Measurements from ENCODE around the gene DGKI.
A peak's percentile ranks its signal among the peaks of the same experiment; 100 is the strongest.

The DGKI gene

DNA sequence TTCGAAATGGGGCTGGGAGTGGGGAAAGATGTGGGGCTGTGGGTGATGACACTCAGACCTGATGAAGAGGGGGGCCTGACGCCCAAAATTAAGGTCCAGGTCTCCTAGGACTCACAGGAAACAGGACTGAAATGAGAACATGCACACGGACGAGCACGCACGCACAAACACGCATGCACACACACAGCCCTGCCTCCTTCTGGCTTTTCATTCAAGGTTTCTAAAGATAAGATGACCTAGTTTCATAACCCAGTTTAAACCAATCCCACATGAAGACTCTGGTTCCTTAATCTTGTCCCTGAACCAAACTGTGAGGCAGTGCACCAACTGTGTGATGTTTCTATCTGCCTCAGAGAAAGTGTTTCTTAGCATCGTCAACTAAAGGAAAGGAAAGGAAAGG, 162.0 kb downstream of the DGKI start:
- DNase-seq = no peak

- no peak for DNase-seq
Observed at GRCh38 chr7:137684316-137684715, 162.5 kb downstream of the DGKI start.

GRCh38 chr7:137682596-137682995, 164.2 kb downstream of the DGKI start:
- no peak for DNase-seq

DNA sequence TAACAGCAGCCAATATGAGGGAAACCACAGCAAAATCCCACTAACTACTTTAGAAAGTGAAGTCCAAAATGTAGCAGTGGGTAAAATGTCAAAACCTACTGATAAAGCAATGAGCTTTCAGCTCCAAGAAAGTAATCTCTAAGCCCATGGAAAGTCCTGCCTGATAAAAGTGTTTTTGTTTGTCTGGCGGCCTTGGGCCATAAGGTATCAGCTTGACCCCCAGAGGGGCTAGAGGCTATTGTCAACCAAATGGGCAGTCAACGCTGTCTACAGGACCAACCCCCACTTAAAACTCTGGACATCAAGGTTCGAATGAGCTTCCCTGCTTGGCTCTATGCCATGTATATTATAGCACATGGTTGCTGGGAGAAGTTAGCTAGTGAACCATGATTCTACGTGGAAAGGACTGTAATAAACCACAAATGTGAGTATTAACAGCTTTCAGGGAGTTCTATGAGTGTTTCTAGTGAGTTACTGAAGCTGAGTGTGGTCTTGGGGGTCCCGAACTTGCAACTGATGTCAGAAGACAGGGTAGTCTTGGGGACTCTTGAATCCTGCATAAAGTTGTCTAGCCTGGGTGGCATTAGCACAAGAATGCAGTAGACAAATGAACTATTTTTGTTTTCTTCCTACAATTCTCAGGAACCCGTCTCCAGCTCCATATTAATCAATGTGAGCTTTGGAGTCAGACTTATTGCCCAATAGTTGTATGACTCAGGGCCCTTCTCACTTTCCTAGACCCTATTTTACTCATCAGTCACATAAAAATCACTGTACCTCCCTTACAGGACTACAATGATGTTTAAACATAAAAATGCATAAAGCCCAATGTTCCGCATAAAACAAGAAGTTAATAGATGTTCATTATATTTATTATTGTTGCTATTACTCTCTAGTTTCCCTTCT, 164.9 kb downstream of the DGKI start:
- DNase-seq = no peak

DNA sequence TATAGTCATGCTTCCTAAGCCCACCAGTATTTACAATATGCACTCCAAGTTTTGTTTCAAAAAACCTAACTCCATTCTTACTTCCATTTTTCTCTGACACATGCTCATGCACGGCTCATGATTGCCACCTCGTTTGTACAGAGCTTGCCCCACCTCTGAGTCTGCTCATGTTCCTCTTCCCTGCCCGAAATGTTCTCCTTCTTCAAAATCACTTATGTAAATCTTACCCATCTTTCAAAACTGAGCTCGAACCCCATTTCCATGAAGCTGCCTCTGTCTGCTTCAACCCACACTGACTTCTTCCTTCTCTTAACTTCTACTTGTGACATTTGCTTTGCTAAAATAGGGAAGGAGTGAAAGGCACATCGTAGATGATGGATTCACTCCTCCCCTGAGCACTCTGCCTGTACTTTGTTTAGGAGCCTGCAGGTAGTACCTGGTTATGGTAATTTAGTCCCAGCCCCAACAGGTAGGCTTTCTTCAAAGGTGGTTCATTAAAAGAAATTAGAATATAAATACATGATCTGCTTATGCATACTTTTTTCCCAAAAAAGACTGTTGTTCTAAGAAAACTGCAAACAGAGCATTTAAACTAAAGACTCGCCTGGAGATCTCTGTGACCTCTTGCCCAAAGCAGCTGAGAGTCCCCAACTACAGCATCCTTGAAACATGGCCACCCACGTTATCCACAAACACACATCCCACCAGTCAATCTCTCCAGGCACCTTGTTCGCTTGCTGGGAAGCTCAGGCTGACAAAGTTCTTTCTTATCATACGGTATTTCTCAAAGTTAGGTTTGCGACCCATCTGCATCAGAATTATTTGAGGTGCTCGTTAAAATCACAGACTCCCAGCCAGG, 172.0 kb downstream of the DGKI start:
- no peak for DNase-seq

DNA sequence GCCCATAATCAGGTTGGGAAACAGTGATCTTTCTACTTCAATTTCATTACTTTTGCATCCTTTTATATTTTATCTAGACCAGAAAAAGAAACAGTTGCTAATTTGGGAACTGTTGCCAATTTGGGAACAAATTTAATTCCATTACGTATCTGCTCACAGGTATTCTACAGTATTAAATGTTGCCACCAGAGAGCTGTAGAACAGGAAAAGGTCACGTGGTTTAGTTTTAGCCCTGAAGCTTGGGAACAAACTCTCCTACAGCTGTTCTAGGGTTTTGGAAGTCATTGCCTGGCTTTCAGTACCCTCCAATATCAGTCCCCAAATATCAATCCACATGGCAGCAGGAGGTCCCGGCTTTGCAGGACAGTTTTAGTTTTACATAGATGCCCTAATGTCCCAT, 172.7 kb downstream of the DGKI start:
- DNase-seq = no peak

- DNase-seq = no peak
Observed at GRCh38 chr7:137671920-137672319, 174.9 kb downstream of the DGKI start.

- no peak for DNase-seq
Observed at GRCh38 chr7:137670222-137671064, 176.3 kb downstream of the DGKI start.

GRCh38 chr7:137669706-137670105, 177.1 kb downstream of the DGKI start:
- no peak for DNase-seq

DNA sequence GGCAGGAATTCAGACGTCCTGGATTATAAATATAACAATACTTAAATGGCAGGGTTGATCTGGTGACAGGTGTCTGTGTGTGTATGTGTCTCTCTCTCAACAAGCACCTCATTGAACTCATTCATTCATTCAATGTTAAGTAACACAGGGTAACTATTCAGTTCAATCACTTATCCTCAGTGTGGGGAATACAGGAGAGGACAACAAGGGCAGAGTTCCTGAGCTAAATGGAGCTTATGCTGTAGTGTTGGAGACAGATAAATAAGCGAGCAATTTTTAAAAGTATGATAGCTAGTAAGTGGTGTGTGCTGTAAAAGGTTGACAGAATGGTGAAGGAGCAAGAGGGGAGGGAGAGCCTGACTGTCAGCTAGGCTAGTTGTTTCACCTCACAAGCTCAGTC, 178.4 kb downstream of the DGKI start:
- no peak for DNase-seq

DNA sequence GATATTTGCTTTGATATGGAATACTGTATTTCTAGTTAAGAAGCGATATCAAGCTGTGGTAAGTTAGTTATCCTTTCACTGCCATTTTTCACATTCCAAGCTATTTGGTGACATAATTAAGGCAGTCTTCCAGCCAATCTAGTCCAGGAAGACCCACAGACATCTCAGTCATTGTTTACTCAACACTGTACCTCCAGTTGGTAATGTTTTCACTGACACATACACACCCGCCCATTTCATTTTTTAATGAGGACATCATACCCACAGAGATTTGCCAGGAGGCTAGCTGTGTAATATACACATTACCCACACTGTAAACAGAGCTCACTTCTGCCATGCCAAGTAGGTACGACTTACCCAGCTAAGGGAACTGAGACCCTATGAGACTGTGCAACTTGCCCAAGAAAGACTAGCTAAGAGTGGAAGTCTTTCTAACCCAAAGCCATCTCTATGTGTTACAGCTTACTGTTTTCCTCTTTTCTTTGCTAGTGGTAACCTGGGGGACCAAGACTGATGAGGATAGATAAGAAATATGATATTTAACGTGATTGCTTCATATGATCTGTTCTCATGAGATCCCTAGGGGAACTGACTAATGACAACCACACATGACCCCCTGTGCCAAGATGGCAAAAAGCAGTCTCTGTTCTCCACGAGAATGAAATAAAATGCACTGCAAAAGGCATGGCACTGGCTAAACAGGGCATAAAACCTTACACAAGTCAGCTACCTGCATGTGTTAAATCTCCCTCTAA, 179.0 kb downstream of the DGKI start:
- no peak for DNase-seq

- no peak for DNase-seq
Observed at GRCh38 chr7:137664846-137665245, 181.9 kb downstream of the DGKI start.

GRCh38 chr7:137661634-137662033, 185.1 kb downstream of the DGKI start:
- DNase-seq = no peak

DNA sequence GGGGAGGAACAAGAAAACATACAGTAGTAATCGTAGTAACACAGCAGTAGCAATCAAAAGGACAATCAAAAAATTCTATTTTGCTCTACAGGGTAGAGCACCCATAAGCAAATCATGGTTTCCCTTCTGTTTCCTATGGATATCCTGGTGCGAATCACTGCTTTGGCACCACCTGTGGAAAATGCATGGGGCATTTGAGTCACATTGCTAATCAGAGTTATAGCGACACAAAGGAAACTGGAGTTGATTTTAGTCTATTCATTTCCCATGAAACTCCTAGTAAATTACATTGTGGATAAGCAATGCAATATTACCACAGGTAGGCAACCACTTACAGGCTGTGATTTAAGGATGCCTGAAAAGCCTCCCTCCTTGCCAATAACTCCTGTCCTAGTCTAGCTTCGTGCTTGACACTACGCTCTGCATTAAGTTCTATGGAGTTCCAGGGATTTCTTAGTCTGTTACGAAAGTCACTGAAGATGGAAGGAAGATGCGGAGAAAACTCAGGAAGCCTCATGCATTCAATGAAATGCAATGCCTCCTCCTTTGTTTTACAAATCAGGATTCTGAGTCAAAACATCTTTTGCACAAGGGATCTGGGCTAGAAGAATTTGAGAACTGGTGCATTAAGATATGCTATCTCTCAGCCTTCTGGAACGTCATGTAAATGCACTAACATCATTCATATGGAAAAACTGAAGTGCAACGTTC, 188.4 kb downstream of the DGKI start:
- no peak for DNase-seq

GRCh38 chr7:137657476-137658189, 189.1 kb downstream of the DGKI start:
- DNase-seq = no peak

GRCh38 chr7:137656850-137657232, 189.9 kb downstream of the DGKI start:
- DNase-seq = no peak

GRCh38 chr7:137656227-137656849, 190.4 kb downstream of the DGKI start:
- DNase-seq = peak; percentile 86

- DNase-seq = no peak
Observed at GRCh38 chr7:137655804-137656203, 191.0 kb downstream of the DGKI start.

GRCh38 chr7:137652721-137653120, 194.1 kb downstream of the DGKI start:
- DNase-seq = no peak

GRCh38 chr7:137647905-137648565, 198.7 kb downstream of the DGKI start:
- DNase-seq = no peak

Data from stimulated activated CD8-positive, alpha-beta memory T cell treated with anti-CD3 and anti-CD28 coated beads, Interleukin-4, amount 100 ng/mL, for 48 hours (primary cell).